ENCODE data around the gene GALNS. TPM values are rescaled to one million over a fixed set of nuclear protein-coding genes. Genes with fewer than 3 reads are reported as not detected.

GALNS gene
- total and polyA plus RNA-seq, 2 donors (not counting 3 experiments of a cell fraction or from before 2014, with no cell fraction given) = 21.8 to 40.2 TPM

DNA sequence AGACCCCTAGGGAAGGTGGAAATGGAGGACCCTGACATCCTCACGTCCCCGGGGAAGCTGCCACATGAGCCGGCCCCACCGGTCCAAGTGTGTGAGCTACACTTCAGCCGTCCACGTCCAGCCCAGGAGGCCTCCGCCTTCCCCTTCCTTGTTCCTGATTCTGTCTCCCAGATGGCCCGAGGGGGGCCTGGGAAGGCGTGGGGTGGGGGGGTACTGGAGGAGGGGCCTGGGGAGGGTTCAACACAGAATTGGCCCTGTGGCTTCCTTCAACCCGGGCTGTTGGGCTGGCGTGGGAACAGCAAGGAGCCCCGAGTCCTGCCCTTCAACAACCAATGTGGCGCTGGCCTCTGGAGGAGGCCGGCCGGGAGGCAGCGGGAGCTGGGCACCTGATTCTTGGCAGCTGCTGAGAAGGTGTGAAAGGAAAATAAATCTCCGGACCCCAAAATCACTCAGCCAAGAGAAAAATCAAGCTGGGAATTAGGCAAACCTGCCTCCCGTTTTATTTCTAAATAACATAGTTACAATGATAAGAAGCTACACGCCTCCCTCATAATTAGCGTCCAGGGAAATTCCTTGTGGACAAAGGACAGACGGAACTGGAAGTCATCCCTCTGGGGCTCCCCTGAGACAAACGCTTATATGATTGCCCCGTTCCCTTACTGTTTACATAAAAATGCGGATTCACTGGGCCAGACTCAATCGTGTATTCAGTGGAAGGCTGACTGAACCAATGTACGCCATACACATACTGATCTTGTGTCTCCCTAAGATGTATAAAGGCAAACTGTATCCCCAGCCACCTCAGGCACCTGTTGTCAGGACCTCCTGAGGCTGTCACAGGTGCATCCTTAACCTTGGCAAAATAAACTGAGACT, 43.2 kb downstream of the GALNS start:
- TF ChIP-seq, protein P1, sequence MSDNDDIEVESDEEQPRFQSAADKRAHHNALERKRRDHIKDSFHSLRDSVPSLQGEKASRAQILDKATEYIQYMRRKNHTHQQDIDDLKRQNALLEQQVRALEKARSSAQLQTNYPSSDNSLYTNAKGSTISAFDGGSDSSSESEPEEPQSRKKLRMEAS (IDR thresholded peaks at IDR 0.05; ENCODE audit: insufficient read depth, insufficient read length) = no peak
- TF ChIP-seq POLR2A (IDR thresholded peaks at IDR 0.05; ENCODE audit: low read depth, low read length) (no peak), FOS (IDR thresholded peaks at IDR 0.05; ENCODE audit: borderline replicate concordance, insufficient read depth, low read length) (no peak), JUN (IDR thresholded peaks at IDR 0.05; ENCODE audit: borderline replicate concordance, insufficient read depth, insufficient read length, low read depth) (no peak), GATA2 (IDR thresholded peaks at IDR 0.05; ENCODE audit: insufficient read depth, insufficient read length, low read depth, low read length) (no peak), POLR2AphosphoS5 (IDR thresholded peaks at IDR 0.05; ENCODE audit: insufficient read depth, low read depth, low read length) (no peak), MYC (IDR thresholded peaks at IDR 0.05; ENCODE audit: low read depth, low read length) (no peak), EZH2 (IDR thresholded peaks at IDR 0.05; ENCODE audit: borderline replicate concordance, low read depth, low read length, severe bottlenecking) (no peak)
- TF ChIP-seq, protein P2, sequence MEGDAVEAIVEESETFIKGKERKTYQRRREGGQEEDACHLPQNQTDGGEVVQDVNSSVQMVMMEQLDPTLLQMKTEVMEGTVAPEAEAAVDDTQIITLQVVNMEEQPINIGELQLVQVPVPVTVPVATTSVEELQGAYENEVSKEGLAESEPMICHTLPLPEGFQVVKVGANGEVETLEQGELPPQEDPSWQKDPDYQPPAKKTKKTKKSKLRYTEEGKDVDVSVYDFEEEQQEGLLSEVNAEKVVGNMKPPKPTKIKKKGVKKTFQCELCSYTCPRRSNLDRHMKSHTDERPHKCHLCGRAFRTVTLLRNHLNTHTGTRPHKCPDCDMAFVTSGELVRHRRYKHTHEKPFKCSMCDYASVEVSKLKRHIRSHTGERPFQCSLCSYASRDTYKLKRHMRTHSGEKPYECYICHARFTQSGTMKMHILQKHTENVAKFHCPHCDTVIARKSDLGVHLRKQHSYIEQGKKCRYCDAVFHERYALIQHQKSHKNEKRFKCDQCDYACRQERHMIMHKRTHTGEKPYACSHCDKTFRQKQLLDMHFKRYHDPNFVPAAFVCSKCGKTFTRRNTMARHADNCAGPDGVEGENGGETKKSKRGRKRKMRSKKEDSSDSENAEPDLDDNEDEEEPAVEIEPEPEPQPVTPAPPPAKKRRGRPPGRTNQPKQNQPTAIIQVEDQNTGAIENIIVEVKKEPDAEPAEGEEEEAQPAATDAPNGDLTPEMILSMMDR (IDR thresholded peaks at IDR 0.05; ENCODE audit: extremely low read depth in 1 of 2, insufficient read depth in 1 of 2, low read depth in 1 of 2, low read length in 2 of 2) = no peak
- CTCF ChIA-PET = interaction anchor here (0.6 to 4.9 kb wide), 5 partner anchors 20 to 354 kb away, joined by 3 to 50 read pairs (median 5); partner anchors contain the start of genes GALNS and TRAPPC2L
- no peak overlapping the region for H3K4me3 ChIP-seq (replicated peaks in 1 of 3; ENCODE audit: insufficient read depth in 1 of 3, low read depth in 1 of 3, low read length in 3 of 3)
- no peak for FAIRE-seq
- H3K36me3 ChIP-seq (ENCODE audit: control insufficient read depth in 2 of 2, extremely low read depth in 1 of 2, insufficient read depth in 2 of 2, low read length in 2 of 2) = peaks cover 0 to 12% of the 10 kb centered on the region in 2 experiments
- H3K27me3 ChIP-seq (ENCODE audit: control insufficient read depth in 2 of 2, insufficient read depth in 2 of 2, low read length in 2 of 2) = no peaks in the 10 kb centered on the region
- no peak overlapping the region for H3K9ac ChIP-seq (replicated peaks; ENCODE audit: extremely low read depth, insufficient read depth, low read length)
- H3K79me2 ChIP-seq (ENCODE audit: control insufficient read depth, insufficient read depth, low read length) = peaks cover 23% of the 10 kb centered on the region
- POLR2A ChIA-PET = no interaction called here
- H4K20me1 ChIP-seq (replicated peaks; ENCODE audit: control insufficient read depth, extremely low read depth, insufficient read depth, low read length) = no peaks in the 10 kb centered on the region
- H3K9me1 ChIP-seq (replicated peaks; ENCODE audit: control insufficient read depth, extremely low read depth, insufficient read depth, low read length) = no peaks in the 10 kb centered on the region
- no peak overlapping the region for H3K4me2 ChIP-seq (ENCODE audit: insufficient read depth, low read length)
- dilution Hi-C loops (cut with MboI; ENCODE audit: extremely low pct_ligation_motif_present, low sequenced_read_pairs) = no loop called here
- intact Hi-C loops (cut with micrococcal nuclease) = loop anchor here (5.0 kb wide), 1 partner anchor 109 kb away; no protein-coding TSS in a partner anchor
- H2AFZ ChIP-seq (ENCODE audit: low read depth, low read length) = no peak overlapping the region
- no peak overlapping the region for H3K27ac ChIP-seq (ENCODE audit: insufficient read depth, low read depth, low read length)
- no peaks in the 10 kb centered on the region for H3K9me3 ChIP-seq (replicated peaks; ENCODE audit: control insufficient read depth, insufficient read depth, low read length)
- H3K4me1 ChIP-seq (ENCODE audit: control insufficient read depth, extremely low read depth, insufficient read depth, low read length) = peaks cover 17% of the 10 kb centered on the region
- DNase-seq (ENCODE audit: low read depth, low spot score) = no peak
- BruUV-seq (replicated peaks) = no TSS peak
